Measurements from ENCODE around the gene CRABP1.

The CRABP1 gene

DNA sequence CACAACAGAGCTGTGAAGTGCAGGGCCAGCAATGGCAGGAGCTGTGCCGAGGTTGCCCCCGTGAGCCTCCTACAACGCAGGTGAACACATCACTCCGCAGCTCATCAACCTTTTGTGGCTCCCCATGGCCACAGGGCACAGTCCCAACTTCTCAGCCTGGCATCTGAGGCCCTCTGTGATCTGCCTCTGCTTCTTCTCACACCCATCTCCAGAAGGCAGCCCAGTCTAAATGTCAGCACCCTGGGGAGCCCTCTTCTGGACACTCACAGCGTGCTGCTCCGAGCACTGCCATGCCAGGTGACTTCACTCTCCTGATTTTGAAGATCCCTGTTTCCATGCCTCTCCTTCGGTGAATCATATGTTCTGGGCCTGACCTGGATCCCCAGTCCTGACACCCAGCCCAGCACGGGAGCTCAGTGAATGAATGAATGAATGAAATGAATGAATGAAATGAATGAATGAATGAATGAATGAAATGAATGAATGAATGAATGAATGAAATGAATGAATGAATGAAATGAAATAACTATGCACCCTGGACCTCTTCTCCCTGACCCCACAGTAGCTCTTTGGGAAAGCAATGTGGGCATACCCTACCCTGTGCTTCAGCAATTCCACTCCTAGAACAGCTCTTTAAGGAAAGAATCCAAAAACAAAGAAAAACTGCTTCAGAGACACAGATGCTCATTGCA is 22.9 kb upstream of the CRABP1 start:
- DNase-seq = no peak

DNA sequence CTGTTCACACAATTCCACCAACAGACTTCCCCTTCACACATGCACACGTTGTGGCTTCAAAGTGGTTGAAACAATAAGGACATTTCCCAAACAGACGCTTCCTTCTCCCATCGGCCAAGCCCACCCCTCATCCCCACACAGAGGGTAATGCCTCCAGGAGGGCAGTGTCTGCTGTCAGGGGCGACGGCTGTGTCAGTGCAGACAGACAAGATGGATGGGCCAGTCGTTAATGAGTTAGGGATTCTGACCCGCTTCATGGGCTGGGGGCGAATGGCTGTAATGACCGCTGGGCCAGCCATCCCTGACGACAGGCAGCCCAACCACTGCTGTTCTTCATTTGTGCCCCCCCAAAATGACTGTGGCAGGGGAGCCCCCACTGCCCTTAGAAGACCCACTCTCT is 20.6 kb upstream of the CRABP1 start:
- no peak for DNase-seq

DNA sequence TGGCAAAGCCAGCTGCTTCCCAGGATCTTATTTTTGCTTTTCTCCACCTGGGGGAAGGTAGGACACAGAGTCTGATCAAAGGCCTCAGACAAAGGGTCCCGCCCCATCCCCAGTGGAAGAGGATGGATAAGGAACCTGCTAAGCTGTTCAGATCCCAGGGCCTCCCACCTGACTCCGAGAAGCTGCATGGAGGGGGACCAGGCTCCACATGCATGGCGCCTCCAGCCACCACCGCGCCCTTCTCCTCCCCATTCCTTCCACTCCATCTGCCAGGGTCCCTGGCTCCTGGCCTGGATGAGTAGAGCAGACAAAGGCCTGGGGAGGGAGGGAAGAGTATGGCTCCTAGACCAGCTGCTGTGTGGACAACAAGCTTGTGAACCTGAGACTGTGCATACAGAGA is 20.0 kb upstream of the CRABP1 start:
- DNase-seq = no peak

DNA sequence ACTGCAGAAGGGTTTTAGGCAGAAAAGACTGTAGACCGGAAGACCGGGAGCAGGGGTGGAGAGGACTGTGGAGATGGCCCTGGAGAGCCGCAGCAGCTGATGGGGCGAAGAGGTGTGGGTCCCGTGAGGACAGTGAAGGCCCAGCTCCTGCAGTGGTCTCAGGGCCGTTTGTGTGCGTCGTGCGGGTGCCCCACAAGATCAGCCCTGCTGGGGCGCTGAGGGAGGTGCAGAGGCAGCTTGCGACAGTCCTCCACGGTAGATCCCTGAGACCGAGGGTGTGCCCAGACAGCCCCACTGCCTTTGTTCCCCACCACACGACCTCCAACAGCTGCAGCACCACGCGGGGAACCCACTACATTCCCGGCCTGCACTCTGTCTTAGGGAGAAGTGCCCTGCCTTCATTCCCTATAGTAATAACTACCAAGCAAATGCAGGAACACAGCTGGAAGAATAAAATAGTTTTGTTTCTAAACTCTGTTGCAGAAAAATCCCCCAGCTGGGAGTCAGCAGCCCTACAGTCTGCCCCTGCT is 19.0 kb upstream of the CRABP1 start:
- no peak for DNase-seq

DNA sequence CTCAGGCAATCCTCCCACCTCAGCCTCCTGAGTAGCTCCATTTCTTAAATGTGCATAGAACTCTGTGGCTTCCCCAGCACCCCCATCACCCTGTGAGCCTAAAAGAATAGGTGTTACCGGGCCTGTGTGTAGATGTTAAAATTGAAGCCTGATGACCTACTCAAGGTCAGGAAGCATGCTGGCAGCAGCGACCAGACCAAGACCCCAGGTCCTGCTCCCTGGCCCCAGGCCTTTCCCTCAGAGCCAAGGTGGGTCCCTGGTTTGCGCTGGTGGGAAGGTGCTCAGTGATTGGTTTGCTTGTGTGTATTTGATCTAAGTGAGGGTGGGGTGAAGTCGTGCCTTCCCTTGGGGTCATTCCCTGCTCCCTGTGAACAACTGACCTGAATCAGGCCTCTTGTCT is 18.4 kb upstream of the CRABP1 start:
- no peak for DNase-seq

DNA sequence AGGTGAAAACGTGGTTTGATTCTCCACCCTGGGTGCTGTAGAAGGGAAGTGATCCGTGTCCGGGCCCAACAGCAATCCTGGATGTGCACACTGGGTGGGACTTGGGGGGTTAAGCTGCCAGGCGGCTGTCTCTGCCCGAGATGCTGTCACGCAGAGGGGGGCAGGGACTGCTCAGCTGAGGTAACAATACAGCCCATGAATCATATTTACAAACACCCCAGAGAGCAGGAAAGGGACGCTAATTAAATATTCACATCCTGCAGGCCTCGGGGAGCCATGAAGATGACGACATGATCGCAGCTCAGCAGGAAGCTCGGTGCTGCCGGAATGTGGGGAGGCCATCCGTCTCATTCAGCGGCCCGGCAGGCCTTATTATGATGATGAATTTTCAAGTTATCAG is 17.9 kb upstream of the CRABP1 start:
- DNase-seq = no peak

DNA sequence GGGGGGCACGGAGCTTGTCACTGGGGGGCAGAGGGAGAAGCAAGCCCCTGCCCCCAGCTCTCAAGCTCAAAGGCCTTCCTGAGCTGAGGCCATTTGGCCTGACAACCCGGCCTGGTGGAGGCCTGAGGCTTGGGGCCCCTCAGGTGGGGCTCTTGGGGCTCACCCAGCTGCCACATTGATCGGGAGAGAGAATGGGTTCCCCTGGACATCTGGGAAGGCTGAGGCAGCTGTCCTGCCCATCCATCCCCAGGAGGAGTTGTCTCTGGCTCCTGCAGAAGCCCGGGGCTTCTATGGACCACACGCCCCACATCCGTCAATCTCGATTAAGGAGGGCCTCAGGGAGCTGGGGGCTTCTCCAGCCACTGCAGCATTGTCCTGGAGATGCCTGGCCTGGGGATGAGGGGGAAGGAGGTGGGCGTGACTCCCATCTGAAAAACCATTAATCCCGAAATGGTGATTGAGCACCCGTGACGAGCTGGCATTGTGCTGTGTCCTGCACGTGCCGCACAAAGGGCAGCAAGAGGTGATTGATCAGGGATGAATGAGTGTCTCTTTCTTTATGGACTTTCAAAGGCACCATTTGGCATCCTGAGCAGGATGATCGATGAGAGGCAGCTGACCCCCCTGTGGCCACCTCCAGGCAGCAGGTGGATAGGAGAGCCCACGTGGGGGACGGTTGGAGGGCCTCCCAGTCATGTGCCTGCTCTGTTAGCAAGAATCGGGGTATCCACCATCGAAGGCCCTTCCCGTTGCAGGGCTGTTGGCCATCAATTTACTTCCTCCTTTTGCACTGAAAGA is 17.2 kb upstream of the CRABP1 start:
- no peak for DNase-seq

DNA sequence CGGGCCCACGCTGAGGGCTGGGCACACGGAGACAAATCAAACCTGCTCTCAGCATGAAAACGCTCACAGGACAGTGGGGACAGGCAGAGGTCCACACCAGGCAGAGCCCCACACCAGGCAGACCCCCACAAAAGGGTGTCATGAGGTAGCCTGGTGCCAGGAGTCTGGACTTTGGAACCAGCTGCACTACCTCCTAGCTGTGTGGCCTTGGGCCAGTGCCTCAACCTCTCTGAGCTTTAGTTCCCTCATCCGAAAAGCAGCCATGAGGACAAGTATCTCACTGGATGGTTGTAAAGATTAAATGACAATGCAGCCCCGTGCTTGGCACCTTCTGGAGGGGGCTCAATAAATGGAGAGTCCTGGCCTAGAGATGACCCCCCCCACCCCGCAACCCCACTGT is 16.5 kb upstream of the CRABP1 start:
- no peak for DNase-seq

DNA sequence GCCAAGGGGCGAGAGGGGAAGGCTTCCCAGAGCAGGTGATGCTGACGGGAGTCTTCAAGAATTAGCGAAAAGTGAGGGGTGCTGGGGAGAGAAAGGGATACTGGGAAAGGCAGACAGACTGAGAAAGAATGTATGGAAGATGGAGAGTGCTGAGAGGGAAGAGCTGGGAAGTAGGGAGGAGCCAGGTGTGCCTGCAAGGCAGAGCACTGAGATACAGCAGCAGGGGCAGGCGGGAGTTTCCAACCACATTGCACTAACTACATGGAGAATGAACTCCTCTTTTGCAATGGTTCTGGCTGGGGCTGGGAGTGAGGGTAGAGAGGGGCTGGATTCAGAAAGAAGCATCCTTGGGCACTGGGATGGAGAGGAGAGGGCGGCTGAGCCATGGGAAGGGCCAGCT is 16.0 kb upstream of the CRABP1 start:
- DNase-seq = no peak

DNA sequence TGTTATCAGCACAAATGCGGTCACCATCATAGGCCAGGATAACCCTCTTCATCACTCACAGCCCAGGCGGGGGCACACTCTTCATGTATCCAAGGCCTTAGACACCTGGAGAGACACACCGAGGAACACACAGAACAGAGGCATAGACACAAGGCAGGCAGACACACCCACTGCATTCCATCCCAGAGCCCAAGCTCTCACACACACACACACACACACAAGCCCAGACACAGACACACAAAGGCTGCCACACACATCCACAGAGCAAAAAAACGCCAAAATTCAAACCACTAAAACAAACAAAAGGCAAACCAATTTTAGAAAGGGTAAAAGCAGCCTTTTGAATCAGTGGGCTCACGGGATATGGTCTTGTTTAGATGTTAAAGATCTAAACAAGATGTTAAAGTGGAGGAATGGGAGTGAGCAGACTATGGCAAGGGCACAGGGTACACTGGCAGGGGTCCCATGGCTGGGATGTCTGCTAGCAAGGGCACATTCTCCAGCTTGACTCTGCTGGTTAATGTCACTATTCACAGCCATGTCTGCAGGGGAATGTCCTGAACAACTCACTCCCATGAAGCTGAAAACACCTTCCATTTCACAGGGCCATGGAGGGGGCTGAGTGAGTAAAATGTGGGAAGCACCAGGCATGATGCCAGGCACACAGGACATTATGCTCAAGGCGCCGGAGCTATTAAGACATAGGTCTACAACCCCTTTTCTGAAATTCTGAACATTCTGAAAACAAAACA is 14.9 kb upstream of the CRABP1 start:
- DNase-seq = no peak

DNA sequence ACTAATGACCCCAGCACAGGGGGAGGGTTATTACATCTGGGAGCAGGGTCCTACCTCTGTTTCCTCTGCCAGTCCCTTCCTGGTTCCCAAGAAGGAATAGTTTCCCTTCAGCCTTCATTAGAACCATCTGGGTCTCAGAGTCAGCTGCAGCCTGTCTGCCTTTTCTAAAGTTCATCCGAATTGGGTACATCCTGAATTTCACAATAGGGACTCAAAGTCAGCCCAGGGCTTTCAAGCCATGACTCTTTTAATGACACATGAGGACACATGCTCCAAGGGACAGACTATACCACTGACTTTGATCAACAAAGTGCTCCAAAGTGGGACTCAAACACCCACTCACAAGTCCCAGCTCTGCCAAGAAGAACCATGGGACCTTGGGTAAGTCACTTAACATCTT is 12.7 kb upstream of the CRABP1 start:
- DNase-seq = no peak

DNA sequence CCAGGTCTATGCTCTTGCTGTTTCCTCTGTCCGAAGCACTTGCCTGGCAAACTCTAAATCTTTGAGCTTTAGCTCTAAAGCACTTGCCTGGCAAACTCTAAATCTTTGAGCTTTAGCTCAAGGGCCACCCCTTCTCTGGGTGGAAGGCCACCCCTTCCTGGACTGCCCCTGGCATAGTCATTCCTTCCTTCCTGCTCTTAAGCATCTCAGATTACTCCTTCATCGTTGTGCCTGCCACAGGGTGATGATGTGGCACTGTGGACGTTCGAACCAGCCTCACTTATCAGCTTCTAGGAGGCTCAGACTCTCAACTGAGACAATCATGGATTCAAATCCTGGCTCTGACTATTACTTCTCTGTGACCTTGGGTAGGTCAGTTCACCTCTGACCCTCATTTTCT is 10.5 kb upstream of the CRABP1 start:
- no peak for DNase-seq

DNA sequence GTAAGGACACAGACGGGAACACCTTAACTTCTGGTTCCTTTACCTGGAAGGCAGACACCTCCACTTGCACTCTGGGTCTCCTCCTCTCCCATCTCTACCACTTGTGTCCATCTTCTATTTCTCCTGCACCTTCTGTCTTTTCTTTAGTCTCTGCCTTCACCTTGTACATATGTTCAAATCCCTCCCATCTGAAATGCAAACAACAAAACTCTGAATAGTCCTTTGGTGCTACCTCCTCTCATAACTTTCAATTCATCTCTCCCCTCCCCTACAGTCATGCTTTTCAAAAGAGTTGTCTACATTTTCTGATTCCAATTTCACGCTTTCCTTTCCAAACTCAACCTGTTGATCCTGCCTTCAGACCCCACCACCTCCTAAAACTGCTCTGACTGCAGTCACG is 5.3 kb upstream of the CRABP1 start:
- DNase-seq = no peak

DNA sequence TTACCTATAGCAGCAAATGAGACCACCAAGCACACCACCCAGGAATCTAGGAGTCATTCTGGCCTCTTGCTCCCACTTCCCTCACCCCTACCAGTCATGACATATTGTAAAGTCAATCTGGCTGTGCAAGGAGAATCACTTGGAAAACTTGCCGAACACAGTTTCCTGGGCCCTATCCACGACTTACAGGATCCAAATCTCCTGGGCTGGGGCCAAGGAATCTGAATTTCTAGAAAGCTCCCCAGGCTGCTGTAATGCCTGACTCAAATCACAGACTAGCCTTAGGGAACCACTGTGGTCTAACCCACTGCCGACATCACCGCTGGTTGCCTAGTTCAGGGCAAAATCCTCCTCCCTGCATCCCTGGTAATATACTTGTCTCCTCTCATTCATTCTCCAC is 4.2 kb upstream of the CRABP1 start:
- no peak for DNase-seq

DNA sequence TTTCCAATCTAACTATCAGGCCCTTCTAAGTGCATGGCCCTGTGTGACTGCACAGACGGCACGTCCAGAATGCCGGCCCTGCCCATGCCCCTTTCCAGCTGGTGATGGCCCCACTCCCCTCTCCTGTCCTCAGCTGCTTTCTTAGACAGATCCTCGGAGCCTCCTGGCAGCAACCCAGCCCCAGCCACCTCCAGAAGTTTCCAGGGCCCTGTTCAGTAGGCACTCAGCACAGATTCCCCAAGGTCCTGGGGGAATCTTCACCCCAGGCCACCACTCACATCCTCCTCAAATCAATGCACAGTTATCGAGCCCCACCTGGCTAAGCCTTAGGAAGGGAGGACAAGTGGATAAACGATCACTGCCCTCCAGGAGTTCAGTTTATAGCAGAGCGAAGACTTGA is 1.4 kb upstream of the CRABP1 start:
- DNase-seq = no peak

DNA sequence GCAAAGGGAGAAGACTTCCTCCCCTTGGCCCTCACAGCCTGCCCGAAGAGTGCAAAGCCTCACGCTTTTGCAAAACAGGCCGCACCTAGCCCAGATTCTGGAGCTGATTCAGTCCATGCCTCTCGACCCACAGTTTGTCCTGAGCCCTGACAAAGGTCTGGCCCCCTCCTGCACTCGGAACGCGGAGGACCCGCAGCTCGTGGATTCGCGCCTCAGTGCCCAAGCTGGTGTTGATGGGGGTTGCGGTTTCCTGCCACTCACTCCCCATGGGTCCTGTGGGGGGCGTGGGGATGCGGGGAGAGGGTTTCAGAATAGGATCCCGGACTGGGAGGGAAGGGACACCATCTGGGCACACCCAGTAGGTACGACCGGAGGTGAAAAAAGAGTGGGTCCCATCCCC is 594 bp upstream of the CRABP1 start:
- no peak for DNase-seq

DNA sequence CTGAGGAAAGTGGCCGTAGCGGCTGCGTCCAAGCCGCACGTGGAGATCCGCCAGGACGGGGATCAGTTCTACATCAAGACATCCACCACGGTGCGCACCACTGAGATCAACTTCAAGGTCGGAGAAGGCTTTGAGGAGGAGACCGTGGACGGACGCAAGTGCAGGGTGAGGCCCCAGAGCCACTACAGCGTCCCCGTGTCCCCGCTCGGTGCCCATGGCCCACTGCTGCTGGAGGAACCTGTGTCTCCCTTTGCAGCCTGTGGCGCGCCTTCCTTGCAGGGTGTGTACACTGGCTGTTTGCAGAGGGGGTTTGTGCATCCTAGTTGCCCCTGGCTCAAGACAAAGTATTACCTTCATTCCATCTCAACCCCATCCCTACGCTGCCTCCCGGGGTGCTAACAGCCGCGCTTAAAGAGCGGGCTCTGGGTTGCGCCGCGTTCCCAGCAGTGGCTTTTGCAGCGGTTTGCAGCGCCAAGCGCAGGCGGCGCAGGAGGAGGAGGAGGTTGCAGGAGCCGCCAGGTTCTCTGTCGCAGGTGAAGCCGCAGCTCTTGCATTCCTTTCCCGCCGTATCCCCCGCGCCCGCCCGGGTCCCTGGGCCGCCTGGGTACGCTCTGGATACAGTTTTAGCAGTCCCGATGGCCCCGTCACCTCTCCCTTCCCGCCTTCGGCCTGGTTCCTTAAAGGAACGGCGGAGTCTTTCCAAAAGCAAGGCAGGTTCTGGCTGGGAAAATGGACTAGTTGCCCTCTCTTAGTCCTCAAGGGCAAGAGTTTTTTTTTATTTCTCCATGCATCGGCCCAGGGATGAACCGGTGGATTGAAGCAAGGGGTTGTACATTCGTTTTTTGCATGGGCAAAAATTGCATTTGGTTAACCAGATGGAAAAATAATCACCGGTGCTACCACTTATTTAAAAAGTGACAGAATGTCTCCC is 1.2 kb downstream of the CRABP1 start:
- DNase-seq = no peak

DNA sequence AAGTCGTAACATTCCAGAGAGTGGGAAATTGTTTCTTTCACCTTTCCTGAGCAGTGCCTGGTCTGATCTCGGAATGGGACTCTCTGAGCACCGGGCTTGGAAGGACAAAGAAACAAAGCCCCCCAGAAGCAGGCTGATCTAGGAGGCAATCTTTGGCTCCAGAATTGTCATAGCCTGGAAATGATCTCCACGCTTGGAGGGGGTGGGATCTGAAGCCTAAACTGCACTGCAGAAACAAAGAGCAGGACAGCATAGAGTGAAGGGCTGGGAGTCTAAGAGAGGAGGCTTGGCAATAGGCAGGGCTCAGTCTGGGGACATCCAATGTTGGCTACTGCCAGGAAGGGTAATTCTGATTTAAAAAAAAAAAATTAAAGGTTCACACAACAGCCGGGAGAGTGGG is 1.9 kb downstream of the CRABP1 start:
- DNase-seq = no peak

DNA sequence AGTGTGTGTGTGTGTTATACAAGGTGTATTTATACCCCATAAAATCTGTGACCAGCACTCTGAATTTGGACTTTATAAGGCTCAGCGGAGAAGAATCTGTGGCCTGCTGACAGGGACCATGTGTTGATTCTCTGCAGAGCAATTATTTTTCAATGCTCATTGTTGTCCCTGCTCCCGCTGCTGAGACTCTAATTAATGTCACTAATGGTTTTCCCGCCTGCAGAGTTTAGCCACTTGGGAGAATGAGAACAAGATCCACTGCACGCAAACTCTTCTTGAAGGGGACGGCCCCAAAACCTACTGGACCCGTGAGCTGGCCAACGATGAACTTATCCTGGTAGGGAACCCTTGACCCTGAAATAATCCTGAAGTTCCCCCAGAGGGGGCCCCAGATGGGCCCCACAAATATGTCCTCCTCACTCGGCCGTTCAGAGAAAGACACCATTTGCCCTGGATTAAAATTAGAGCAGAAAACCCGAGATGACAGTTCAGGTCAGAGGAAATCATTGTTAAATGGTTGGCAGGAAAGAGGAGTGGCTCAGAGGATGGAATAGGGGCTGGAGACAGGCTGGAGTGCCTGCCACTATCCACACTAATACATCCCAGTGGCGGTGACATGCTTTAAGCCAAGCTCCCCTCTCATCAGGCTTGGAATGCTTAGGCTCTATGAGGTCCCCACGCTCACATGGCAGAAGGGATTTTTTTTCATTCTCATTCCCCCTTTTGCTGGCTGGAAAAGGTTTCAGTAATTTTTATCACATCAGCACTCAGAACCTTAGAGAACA is 3.3 kb downstream of the CRABP1 start:
- no peak for DNase-seq

DNA sequence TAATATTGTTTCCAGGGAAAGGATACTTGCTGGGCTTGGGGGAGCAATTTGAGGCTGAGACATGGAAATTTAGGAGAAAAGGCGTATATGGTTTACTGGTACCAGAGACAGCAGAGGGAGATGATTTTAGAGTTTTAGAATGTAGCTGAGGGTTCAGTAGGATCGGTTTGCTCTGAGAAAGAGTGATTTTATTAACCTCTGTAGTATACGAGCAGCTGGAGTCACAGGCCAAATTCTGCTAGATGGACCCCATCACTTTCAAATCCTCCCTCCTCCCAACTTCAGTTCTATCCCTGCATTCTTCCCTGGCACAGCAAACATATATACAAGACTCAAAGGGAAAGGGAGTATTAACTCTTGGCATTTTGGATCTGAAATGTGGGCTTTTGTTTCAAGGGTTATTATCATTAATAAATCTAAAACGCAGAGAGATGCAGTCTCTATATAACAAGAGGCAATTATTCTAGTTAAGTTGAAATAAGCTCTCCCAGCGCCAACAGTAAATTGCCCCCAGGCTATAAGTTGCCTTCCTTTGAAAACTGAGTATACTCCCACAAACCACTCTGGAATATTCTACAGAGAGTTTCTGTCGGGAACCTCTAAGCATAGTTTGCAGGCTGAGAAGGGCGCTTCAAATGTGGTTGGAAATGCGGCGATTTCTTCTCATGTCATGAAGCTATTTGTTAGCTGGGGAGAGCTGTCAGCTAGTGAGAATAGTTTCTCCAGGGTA is 5.4 kb downstream of the CRABP1 start:
- DNase-seq = no peak

Measured in T-helper 9 cell (primary cell).